Measurements from ENCODE around the gene EPHX1. TPM values are rescaled to one million over a fixed set of nuclear protein-coding genes. Genes with fewer than 3 reads are reported as not detected.
"Not testable (repeated sequence)": the region's sequence is repeated elsewhere in the genome, so short reads cannot be mapped to it uniquely, and the experiment has no call there.

Gene EPHX1
- polyA plus RNA-seq, 2 of the 4 experiments (the other 2 are of a cell fraction), result 150 to 252 TPM

- peaks cover 78% of the 10 kb centered on the region for H3K4me1 ChIP-seq
- no peak for ATAC-seq
- no peaks in the 10 kb centered on the region for H3K9me3 ChIP-seq
- H3K4me2 ChIP-seq, result peak overlapping the region; percentile 84
- POLR2A ChIA-PET, result interaction anchor here (1.2 to 5.7 kb wide), 3 partner anchors 28 to 97 kb away, joined by 3 to 58 read pairs (median 5); partner anchors contain the start of gene SRP9
- peak overlapping the region; percentile 93 to 99 for H3K27ac ChIP-seq
- FAIRE-seq, result no peak
- H3K4me3 ChIP-seq, result no peak overlapping the region
- 67% methylated on average over 2 of the region's 7 CpGs for WGBS (ENCODE audit: missing lambda C conversion rate)
- CTCF ChIA-PET, result interaction anchor here (1.3 to 7.6 kb wide), 7 partner anchors 11 to 336 kb away, joined by 3 to 77 read pairs (median 22); partner anchors contain the start of genes SRP9 and TMEM63A
- TF ChIP-seq CHD2 (IDR thresholded peaks at IDR 0.05; ENCODE audit: low read length, partially characterized antibody) (no peak), KDM5A (IDR thresholded peaks at IDR 0.05) (no peak), SMC3 (IDR thresholded peaks at IDR 0.05) (no peak), POLR2A (IDR thresholded peaks at IDR 0.05; ENCODE audit: low read length) (no peak), ZC3H11A (IDR thresholded peaks at IDR 0.05) (no peak), MYC (IDR thresholded peaks at IDR 0.05; ENCODE audit: borderline replicate concordance, low read length) (no peak), NR3C1 (IDR thresholded peaks at IDR 0.05) (no peak), MAFK (IDR thresholded peaks at IDR 0.05; ENCODE audit: partially characterized antibody) (no peak), CBX2 (IDR thresholded peaks at IDR 0.05; ENCODE audit: borderline replicate concordance, low read depth) (no peak), MAZ (IDR thresholded peaks at IDR 0.05; ENCODE audit: borderline replicate concordance, low read depth, low read length) (no peak)
- TF ChIP-seq, protein P1, sequence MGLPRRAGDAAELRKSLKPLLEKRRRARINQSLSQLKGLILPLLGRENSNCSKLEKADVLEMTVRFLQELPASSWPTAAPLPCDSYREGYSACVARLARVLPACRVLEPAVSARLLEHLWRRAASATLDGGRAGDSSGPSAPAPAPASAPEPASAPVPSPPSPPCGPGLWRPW (IDR thresholded peaks at IDR 0.05), result no peak
- DNase-seq (ENCODE audit: low read depth in 1 of 2, low spot score in 1 of 2), result no peak
Measured at GRCh38 chr1:225814381-225814780, 4.5 kb downstream of the EPHX1 start.

GRCh38 chr1:225815090-225815489 lies 5.2 kb downstream of the EPHX1 start:
- H3K4me3 ChIP-seq; FAIRE-seq; H3K9me3 ChIP-seq; ATAC-seq; DNase-seq (ENCODE audit: low read depth in 1 of 2, low spot score in 1 of 2): not testable (repeated sequence)
- ChIA-PET CTCF (interaction anchor here (0.6 to 7.6 kb wide), 5 partner anchors 13 to 337 kb away, joined by 3 to 77 read pairs (median 5); partner anchors contain the start of gene SRP9), POLR2A (interaction anchor here (1.3 kb wide), 1 partner anchor 29 kb away, joined by 3 read pairs; no protein-coding TSS in a partner anchor)
- 95% methylated on average over 7 of the region's 7 CpGs for WGBS (ENCODE audit: missing lambda C conversion rate)
- peak overlapping the region; percentile 93 to 99; a peak in 5 of 6 replicates for H3K27ac ChIP-seq
- H3K4me1 ChIP-seq, result peaks cover 85% of the 10 kb centered on the region
- H3K4me2 ChIP-seq, result peak overlapping the region; percentile 84; the same call in 2 of the 3 replicates

DNA sequence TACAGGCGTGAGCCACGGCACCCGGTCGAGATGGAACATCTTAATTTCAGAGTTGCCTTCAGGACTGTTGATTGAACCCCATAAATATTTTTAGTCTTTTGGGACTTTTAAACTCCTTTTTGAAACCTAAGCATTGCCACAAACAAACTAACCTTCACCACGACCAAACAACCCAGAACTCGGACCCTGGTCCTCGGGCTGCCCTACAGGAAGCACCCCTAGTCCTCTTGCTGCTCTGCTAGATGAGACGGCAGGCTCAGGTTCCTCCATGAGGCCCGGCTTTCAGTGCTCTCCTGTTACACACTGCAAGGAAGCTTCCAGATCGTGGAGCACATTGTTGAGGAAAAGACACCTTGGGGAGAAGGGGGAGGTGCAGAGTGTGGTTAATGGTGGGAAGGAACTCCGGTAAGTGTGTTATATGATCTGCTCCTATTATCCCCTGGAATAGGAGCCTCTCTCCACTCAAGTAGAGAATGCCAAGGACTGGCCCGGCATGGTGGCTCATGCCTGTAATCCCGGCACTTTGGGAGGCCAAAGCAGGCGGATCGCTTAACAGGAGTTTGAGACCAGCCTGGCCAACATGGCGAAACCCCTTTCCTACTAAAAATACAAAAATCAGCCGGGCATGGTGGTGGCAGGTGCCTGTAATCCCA lies 5.7 kb downstream of the EPHX1 start:
- Histone ChIP-seq H3K4me2 (no peak overlapping the region), H3K27ac (peak overlapping the region; percentile 96 to 99), H3K9me3 (no peaks in the 10 kb centered on the region), H3K4me3 (no peak overlapping the region), H3K4me1 (peaks cover 91% of the 10 kb centered on the region)
- no peak for FAIRE-seq
- TF ChIP-seq POLR2A (IDR thresholded peaks at IDR 0.05; ENCODE audit: low read length), result no peak
- no peak for TF ChIP-seq SREBF2 (IDR thresholded peaks at IDR 0.05)
- no peak for TF ChIP-seq ATOH8 (CRISPR knock-in tag; IDR thresholded peaks at IDR 0.05; ENCODE audit: low read depth)
- TF ChIP-seq, protein P2, sequence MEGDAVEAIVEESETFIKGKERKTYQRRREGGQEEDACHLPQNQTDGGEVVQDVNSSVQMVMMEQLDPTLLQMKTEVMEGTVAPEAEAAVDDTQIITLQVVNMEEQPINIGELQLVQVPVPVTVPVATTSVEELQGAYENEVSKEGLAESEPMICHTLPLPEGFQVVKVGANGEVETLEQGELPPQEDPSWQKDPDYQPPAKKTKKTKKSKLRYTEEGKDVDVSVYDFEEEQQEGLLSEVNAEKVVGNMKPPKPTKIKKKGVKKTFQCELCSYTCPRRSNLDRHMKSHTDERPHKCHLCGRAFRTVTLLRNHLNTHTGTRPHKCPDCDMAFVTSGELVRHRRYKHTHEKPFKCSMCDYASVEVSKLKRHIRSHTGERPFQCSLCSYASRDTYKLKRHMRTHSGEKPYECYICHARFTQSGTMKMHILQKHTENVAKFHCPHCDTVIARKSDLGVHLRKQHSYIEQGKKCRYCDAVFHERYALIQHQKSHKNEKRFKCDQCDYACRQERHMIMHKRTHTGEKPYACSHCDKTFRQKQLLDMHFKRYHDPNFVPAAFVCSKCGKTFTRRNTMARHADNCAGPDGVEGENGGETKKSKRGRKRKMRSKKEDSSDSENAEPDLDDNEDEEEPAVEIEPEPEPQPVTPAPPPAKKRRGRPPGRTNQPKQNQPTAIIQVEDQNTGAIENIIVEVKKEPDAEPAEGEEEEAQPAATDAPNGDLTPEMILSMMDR (IDR thresholded peaks at IDR 0.05), result no peak
- no peak for TF ChIP-seq HEYL (CRISPR knock-in tag; IDR thresholded peaks at IDR 0.05)
- TF ChIP-seq FOSL2 (IDR thresholded peaks at IDR 0.05), result no peak
- no peak for TF ChIP-seq FOSL2 (CRISPR knock-in tag; IDR thresholded peaks at IDR 0.05)
- no peak for TF ChIP-seq TFCP2L1 (CRISPR knock-in tag; IDR thresholded peaks at IDR 0.05)
- TF ChIP-seq EP300 (IDR thresholded peaks at IDR 0.05), result no peak
- no peak for TF ChIP-seq CHD4 (IDR thresholded peaks at IDR 0.05; ENCODE audit: borderline replicate concordance)
- TF ChIP-seq MYC (IDR thresholded peaks at IDR 0.05; ENCODE audit: borderline replicate concordance, low read length), result no peak
- TF ChIP-seq CHD2 (IDR thresholded peaks at IDR 0.05; ENCODE audit: low read length, partially characterized antibody), result no peak
- no peak for TF ChIP-seq MAZ (IDR thresholded peaks at IDR 0.05; ENCODE audit: borderline replicate concordance, low read depth, low read length)
- TF ChIP-seq CBX2 (IDR thresholded peaks at IDR 0.05; ENCODE audit: borderline replicate concordance, low read depth), result no peak
- TF ChIP-seq JUNB (IDR thresholded peaks at IDR 0.05), result no peak
- TF ChIP-seq BHLHE40 (IDR thresholded peaks at IDR 0.05; ENCODE audit: low read depth, low read length), result no peak
- no peak for TF ChIP-seq KDM5A (IDR thresholded peaks at IDR 0.05)
- TF ChIP-seq MAFK (IDR thresholded peaks at IDR 0.05; ENCODE audit: partially characterized antibody), result no peak
- no peak for TF ChIP-seq RNF2 (IDR thresholded peaks at IDR 0.05; ENCODE audit: borderline replicate concordance, low read depth)
- POLR2A ChIA-PET, result interaction anchor here (1.3 kb wide), 1 partner anchor 30 kb away, joined by 3 read pairs; no protein-coding TSS in a partner anchor
- DNase-seq (ENCODE audit: low read depth in 1 of 2, low spot score in 1 of 2), result no peak
- CTCF ChIA-PET, result interaction anchor here (0.6 to 7.2 kb wide), 3 partner anchors 14 to 337 kb away, joined by 3 to 77 read pairs (median 5); no protein-coding TSS in a partner anchor
- 83% methylated on average over 17 of the region's 17 CpGs for WGBS (ENCODE audit: missing lambda C conversion rate)
- no peak for ATAC-seq

Data from A549 (cell line).